ENCODE data around the gene CFAP65. TPM values are rescaled to one million over a fixed set of nuclear protein-coding genes. Genes with fewer than 3 reads are reported as not detected.

Gene CFAP65
- total and polyA plus RNA-seq, 9 of the 15 experiments (the other 6 are each of a cell fraction or from before 2014, with no cell fraction given), result not detected

- no peak overlapping the region for H3K4me2 ChIP-seq (ENCODE audit: insufficient read depth, low read length)
- in situ Hi-C loops (cut with MboI) (no loop called here), intact Hi-C loops (cut with micrococcal nuclease) (no loop called here)
- H3K79me2 ChIP-seq (ENCODE audit: control insufficient read depth, insufficient read depth, low read length), result no peaks in the 10 kb centered on the region
- H3K4me1 ChIP-seq (replicated peaks in 1 of 2; ENCODE audit: control insufficient read depth in 2 of 2, insufficient read depth in 2 of 2, low read length in 2 of 2), result 0 out of 5 replicates have a peak, but pooled peaks cover 0 to 2% of the 10 kb centered on the region in 2 experiments
- H3K9me1 ChIP-seq (ENCODE audit: control insufficient read depth, insufficient read depth, low read length), result peaks cover 2% of the 10 kb centered on the region
- BruUV-seq (replicated peaks), result no TSS peak
- FAIRE-seq, result no peak
- no peak for DNase-seq (ENCODE audit: extremely low read depth in 1 of 4, low spot score in 3 of 4)
- H4K20me1 ChIP-seq (replicated peaks; ENCODE audit: control insufficient read depth, insufficient read depth, low read length), result no peaks in the 10 kb centered on the region; the same call in 1 of the 2 replicates
- ATAC-seq, result no peak
- no peak overlapping the region for H3K4me3 ChIP-seq
- no peak overlapping the region for H3K9ac ChIP-seq (ENCODE audit: insufficient read depth in 1 of 2, low read depth in 2 of 2, low read length in 2 of 2)
- CTCF ChIA-PET (ENCODE audit: low intra/inter-chr PET ratio), result no interaction called here
- POLR2A ChIA-PET, result no interaction called here
- H2AFZ ChIP-seq (ENCODE audit: low read depth, low read length), result no peak overlapping the region
- 48% methylated on average over 2 of the region's 2 CpGs for WGBS (ENCODE audit: insufficient coverage, low coverage, missing lambda C conversion rate)
- no peaks in the 10 kb centered on the region for H3K27me3 ChIP-seq (ENCODE audit: control insufficient read depth in 2 of 2, insufficient read depth in 2 of 2, low read length in 2 of 2)
- peaks cover 5% of the 10 kb centered on the region; the same call in 1 of the 3 replicates for H3K36me3 ChIP-seq (ENCODE audit: control insufficient read depth, insufficient read depth, low read length)
- H3K9me3 ChIP-seq (replicated peaks; ENCODE audit: control insufficient read depth, insufficient read depth, low read depth, low read length), result no peaks in the 10 kb centered on the region
- no peak overlapping the region for H3K27ac ChIP-seq (ENCODE audit: extremely low read depth, low read depth, low read length)
- TF ChIP-seq MAFG (tag; conservative IDR thresholded peaks at IDR 0.05), result no peak
- TF ChIP-seq ZNF197 (CRISPR knock-in tag; IDR thresholded peaks at IDR 0.05; ENCODE audit: low read depth), result no peak
- TF ChIP-seq ZEB2 (IDR thresholded peaks at IDR 0.05), result no peak
- no peak for TF ChIP-seq CLOCK (CRISPR knock-in tag; IDR thresholded peaks at IDR 0.05; ENCODE audit: borderline replicate concordance)
- TF ChIP-seq ZNF639 (CRISPR knock-in tag; conservative IDR thresholded peaks at IDR 0.05 in 1 of 2, IDR thresholded peaks at IDR 0.05 in 1 of 2), result no peak
- TF ChIP-seq YY1 (IDR thresholded peaks at IDR 0.05; ENCODE audit: borderline replicate concordance in 1 of 3, control insufficient read depth in 1 of 3, extremely low read depth in 1 of 3, insufficient read depth in 3 of 3, insufficient read length in 1 of 3, insufficient replicate concordance in 2 of 3, low read depth in 1 of 3, low read length in 2 of 3), result no peak
- TF ChIP-seq IRF9 (tag; IDR thresholded peaks at IDR 0.05), result no peak
- TF ChIP-seq TCF7L2 (IDR thresholded peaks at IDR 0.05; ENCODE audit: low read depth, low read length), result no peak
- no peak for TF ChIP-seq CBX1 (IDR thresholded peaks at IDR 0.05; ENCODE audit: low read depth)
- no peak for TF ChIP-seq CTCF (IDR thresholded peaks at IDR 0.05 in 2 of 3, conservative IDR thresholded peaks at IDR 0.05 in 1 of 3; ENCODE audit: insufficient read depth in 2 of 3, low read depth in 1 of 3, low read length in 3 of 3)
- TF ChIP-seq ZNF395 (CRISPR knock-in tag; IDR thresholded peaks at IDR 0.05), result no peak
Observed at GRCh38 chr2:219079417-219079816, 38.1 kb upstream of the CFAP65 start.

Measured in K562 (cell line).